GM18951 (cell line): ENCODE measurements around the gene GAB2.
"Not testable (repeated sequence)": the region's sequence is repeated elsewhere in the genome, so short reads cannot be mapped to it uniquely, and the experiment has no call there.

ENCODE experiments used
- POLR2A ChIP-seq: IDR thresholded peaks from 4 replicates; pipeline ENCODE4 v1.6.1; 2011; ENCODE audit warnings: mild to moderate bottlenecking; ENCODE audit not compliant: insufficient read length, insufficient read depth; ENCODE audit errors: extremely low read depth
- in situ Hi-C: fragments of 300-500 bp; cut with MboI; formaldehyde crosslinking; loops from one replicate; pipeline ENCODE4 v1.12.0; 2022; ENCODE audit warnings: low sequenced_read_pairs, mixed read lengths, inconsistent platforms; ENCODE audit not compliant: unreplicated experiment

GAB2 gene

GRCh38 chr11:78229106-78229505, 188.5 kb downstream of the GAB2 start:
- in situ Hi-C loops = loop anchor here (5.0 kb wide), 1 partner anchor 333 kb away; no protein-coding TSS in a partner anchor
- no peak for TF ChIP-seq POLR2A

GRCh38 chr11:78228467-78228866, 189.2 kb downstream of the GAB2 start:
- in situ Hi-C loops = loop anchor here (5.0 kb wide), 1 partner anchor 334 kb away; no protein-coding TSS in a partner anchor
- TF ChIP-seq POLR2A = no peak

GRCh38 chr11:78227921-78228320, 189.7 kb downstream of the GAB2 start:
- TF ChIP-seq POLR2A = no peak
- in situ Hi-C loops = loop anchor here (5.0 kb wide), 1 partner anchor 334 kb away; no protein-coding TSS in a partner anchor

GRCh38 chr11:78226684-78227680, 190.6 kb downstream of the GAB2 start:
- in situ Hi-C loops = loop anchor here (5.0 kb wide), 1 partner anchor 335 kb away; no protein-coding TSS in a partner anchor
- no peak for TF ChIP-seq POLR2A

- in situ Hi-C loops = loop anchor here (5.0 kb wide), 1 partner anchor 337 kb away; no protein-coding TSS in a partner anchor
- no peak for TF ChIP-seq POLR2A
These were observed 192.7 kb downstream of the GAB2 start for GRCh38 chr11:78224906-78225420.

GRCh38 chr11:78224506-78224905, 193.1 kb downstream of the GAB2 start:
- no peak for TF ChIP-seq POLR2A
- in situ Hi-C loops = no loop called here

- no peak for TF ChIP-seq POLR2A
- in situ Hi-C loops = no loop called here
These were observed 194.2 kb downstream of the GAB2 start for GRCh38 chr11:78223320-78223954.

- in situ Hi-C loops = not testable (repeated sequence)
These were observed 194.9 kb downstream of the GAB2 start for GRCh38 chr11:78222726-78223125.

- in situ Hi-C loops = no loop called here
- TF ChIP-seq POLR2A = no peak
These were observed 196.0 kb downstream of the GAB2 start for GRCh38 chr11:78221396-78222315.

- TF ChIP-seq POLR2A = no peak
- in situ Hi-C loops = no loop called here
These were observed 197.1 kb downstream of the GAB2 start for GRCh38 chr11:78220218-78221157.

- in situ Hi-C loops = no loop called here
- no peak for TF ChIP-seq POLR2A
These were observed 198.0 kb downstream of the GAB2 start for GRCh38 chr11:78219493-78220217.
